ENCODE data around the gene DNAH2.

- TF ChIP-seq CTCF (CRISPR knock-in tag; IDR thresholded peaks at IDR 0.05), result no peak
- no peak for TF ChIP-seq DDIT3 (CRISPR knock-in tag; IDR thresholded peaks at IDR 0.05)
These were observed 124.4 kb downstream of the DNAH2 start for GRCh38 chr17:7841915-7842379.
